NCI-H2227 (cell line): ENCODE results near the gene INA.
A peak's percentile ranks its signal among the peaks of the same experiment; 100 is the strongest.
"Not testable (repeated sequence)": the region's sequence is repeated elsewhere in the genome, so short reads cannot be mapped to it uniquely, and the experiment has no call there.

Experiments
- DNase-seq: peaks from one replicate; lab custom pipeline; 2025; ENCODE audit not compliant: unreplicated experiment; lab: John Stamatoyannopoulos, UW

INA gene

DNA sequence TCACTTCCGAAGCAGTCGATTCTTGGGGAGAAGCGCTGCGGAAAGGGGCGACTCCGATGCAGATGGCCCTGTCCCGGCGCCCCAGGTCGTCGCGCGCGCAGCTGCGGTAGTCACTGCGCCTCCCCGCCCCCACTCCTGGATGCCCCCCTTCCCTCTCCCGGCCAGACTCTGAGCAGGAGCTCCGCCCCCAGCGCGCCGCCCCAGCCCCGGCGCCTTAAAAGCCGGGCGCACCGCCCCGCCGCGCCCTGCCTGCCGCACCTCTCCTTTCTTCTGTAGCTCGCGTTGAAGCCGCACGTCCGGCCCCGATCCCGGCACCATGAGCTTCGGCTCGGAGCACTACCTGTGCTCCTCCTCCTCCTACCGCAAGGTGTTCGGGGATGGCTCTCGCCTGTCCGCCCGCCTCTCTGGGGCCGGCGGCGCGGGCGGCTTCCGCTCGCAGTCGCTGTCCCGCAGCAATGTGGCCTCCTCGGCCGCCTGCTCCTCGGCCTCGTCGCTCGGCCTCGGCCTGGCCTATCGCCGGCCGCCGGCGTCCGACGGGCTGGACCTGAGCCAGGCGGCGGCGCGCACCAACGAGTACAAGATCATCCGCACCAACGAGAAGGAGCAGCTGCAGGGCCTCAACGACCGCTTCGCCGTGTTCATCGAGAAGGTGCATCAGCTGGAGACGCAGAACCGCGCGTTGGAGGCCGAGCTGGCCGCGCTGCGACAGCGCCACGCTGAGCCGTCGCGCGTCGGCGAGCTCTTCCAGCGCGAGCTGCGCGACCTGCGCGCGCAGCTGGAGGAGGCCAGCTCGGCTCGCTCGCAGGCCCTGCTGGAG lies at the start of gene INA:
INA (plus strand) TSS at position 243 of the 817 bp plus-strand sequence; CDS start at position 317, 74 bp downstream.
- peak; percentile 88 for DNase-seq

DNA sequence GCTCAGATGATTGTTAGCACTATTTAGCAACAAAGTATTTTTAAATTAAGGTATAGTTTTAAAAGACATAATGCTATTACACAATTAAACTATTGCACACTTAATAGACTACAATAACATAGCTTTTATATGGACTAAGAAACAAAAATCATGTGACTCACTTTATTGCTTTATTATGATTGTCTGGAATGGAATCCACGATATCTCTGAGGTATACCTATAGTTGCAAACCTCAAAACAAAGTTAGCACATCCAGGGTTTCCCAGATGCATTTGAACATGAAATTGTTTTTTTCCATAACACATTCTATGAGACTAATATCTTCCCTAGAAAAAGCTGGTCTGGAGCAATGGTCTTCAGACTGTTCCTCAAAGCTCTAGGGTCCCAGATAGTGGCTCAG lies 49.5 kb upstream of the INA start:
- no peak for DNase-seq

DNA sequence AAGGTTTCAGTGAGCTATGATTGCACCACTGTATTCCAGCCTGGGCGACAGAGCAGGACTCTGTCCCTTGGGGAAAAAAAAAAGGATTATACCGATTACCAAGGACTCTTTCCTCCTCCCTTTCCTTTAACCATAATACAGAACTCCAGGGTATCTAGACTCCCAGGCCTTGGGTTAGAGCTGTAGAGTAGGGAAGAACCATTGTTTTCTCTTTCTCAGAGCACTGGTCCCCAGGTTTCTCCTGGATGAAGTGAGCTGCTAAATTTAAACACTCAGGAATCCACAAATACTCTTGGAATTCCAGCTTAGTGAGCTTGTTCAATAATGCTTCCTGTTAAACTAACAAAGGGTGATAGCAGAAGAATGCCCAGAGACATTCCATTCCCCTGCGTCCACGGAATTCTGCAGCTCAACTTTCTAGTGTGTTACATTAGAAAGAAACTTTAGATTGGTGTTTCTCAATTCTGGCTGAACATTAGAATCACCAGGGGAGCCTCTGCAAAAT lies 45.8 kb upstream of the INA start:
- no peak for DNase-seq

DNA sequence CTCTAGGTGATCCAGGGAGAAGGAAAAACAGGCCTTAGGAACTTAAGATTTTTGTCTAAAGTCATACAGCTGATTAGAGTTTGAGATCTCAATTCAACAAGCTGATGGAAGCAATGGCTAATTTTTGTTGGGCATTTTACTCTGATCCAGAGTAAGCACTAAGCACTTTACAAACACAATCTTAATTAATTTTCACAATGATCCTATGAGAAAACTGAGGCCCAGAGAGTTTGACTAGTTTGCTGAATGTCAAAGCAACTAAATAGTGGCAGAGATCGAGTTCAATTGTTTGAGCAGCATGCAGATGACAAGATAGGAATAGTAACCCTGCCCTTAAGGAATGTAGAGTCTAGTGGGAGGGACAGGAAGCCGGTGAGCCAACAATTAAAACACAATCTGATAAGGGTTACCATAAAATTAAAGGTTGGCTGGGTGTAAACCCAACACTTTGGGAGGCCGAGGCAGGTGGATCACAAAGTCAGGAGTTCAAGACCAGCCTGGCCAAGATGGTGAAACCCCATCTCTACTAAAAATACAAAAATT lies 44.7 kb upstream of the INA start:
- no peak for DNase-seq

DNA sequence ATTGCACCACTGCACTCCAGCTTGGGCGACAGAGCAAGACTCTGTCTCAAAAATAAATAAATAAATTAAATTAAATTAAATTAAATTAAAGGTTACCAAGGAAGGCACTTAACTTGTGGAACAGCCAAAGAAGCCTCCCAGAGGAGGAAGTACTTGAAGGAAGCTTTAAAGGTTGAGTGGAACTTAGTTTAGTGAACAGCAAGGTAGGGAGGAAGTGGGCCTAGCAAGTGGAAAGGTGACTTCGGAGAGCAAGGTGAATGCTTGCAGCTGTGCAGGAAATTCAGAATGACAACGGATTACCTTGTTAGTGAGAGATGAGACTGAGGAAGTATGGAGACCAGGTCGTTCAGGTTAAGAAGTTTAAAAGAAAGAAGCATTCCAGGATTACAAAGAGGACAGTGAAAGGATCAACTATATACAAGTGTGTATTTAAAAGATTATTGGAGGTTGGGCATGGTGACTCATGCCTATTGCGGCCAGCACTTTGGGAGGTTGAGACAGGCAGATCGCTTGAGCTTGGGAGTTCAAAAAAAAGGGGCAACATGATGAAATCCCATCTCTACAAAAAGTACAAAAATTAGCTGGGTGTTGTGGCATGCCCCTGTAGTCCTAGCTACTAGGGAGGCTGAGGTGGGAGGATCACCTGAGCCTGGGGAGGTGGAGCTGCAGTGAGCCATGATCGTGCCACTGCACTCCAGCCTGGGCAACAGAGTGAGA lies 44.0 kb upstream of the INA start:
- no peak for DNase-seq

DNA sequence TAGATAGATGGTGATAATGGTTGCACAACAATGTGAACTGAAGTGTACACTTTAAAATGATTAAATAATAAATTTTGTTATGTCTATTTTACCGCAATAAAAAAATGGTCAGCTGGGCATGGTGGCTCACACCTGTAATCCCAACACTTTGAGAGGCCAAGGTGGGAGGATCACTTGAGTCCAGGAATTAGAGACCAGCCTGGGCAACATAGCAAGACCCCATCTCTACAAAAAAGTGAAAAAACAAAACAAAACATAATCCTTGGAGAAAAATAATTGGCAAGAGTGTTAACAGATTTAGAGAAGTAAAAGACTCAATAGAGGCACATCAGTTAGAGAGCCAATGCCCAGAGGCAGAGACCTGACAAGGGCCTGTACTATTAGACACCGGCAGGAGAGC lies 41.2 kb upstream of the INA start:
- no peak for DNase-seq

DNA sequence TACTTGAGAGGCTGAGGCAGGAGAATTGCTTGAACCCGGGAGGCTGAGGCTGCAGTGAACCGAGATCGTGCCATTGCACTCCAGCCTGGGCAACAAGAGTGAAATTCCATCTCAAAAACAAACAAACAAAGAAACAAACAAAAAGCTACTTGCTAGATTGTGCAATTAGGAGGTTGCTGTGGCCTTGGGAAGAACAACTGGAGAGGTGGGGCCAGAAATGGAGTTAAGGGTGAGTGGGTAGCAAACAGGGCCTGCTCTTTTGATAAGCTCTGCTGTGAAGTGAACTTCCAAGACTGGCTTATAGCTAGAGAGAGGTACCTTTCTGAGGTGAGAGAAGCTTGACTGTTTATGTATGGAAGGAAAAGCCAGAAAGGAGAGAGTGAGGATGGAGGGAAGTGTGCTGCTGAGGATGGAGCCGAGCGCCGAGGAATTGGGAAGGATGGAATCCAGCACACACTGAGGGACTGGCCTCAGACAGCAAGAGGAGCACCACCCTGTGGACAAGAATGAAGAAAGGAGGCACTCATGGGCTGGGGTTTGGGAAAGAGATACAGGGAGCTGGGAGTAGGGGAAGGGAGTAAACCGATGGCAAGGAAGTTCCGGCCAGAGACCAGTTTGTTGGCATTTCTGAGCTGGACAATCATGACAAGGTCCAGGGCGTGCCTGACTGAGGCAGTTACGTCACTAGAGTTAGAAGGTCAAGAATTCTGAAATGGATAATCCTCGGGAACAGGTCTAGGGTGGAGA lies 38.3 kb upstream of the INA start:
- no peak for DNase-seq

DNA sequence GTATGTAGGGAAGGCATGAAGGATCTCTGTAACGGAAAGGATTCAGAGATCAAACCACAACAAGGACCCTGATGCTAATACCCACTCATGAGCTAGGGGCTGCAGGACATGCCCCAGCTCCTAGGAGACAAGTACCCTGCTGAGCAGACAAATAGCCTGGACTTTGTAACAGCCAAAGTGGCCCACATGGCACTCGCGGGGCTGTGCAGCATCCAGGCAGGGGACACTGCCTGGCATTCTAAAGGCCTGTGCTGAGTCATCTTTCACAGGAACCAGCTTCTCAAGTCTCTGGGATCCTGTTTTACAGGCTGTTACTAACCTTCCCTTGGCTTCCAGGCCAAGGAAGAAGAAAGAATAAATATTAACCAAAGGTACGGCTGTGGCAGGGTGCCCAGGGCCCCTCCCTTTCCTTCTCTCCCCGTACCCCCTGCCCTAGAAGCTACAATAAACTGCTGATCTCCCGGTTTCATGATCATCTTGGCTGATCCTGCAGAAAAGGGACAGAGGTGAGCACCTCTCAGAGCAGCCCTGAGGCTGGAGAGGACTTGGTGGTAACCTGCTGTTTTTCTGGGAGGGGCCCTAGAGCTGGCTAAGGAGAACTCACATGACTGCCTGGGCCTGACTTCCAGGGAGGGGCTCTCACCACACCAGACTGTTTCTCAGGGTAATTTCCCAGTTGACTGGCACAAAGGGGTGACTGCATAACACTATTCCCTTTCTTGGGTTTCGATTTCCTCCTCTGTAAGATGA lies 35.5 kb upstream of the INA start:
- peak; percentile 5 for DNase-seq

DNA sequence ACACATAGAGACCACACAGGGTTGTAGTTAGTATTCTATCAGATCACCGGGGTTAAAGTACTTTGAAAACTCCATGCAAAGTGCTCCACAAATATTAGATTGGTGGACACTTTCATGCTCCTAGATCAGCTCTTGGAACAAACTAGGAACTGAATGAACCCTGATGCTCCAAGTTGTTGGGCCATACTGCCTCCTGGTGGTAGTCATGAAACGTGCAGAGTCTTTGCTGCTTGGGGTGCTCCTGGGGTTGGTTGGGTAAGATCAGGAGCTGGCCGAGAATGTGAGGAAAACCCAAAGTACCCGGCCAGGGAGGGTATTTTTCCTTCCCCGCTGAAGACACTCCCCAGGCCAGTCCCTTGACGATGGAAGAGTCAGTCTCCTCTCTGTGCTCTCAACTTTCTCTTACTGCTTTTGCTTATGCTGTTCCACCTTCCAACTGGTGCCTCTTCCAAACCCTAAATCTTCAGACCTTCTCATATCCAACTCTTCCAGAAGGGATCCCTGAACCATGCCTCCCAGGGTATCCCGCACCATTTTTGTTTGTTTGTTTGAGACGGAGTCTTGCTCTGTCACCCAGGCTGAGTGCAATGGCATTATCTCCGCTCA lies 32.2 kb upstream of the INA start:
- DNase-seq = peak; percentile 50

DNA sequence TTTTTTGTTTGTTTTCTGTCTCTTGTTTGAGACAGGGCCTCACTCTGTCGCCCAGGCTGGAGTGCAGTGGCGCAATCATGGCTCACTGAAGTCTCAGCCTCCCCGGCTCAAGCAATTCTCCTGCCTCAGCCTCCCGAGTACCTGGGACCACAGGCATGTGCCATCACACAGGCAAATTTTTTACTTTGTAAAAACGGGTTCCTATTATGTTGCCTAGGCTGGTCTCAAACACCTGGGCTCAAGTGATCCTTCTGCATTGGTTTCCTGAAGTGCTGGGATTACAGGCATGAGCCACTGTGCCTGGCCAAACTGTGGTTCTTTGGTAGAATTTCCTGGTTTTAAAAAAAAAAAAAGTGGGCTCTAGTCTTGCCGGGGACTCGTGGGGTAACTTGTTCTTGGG lies 31.4 kb upstream of the INA start, which contains the start of gene RPEL1:
RPEL1 (plus strand) TSS at position 301 of the 400 bp plus-strand sequence. CDS start 110 bp downstream, outside the sequence.
- DNase-seq = not testable (repeated sequence)

DNA sequence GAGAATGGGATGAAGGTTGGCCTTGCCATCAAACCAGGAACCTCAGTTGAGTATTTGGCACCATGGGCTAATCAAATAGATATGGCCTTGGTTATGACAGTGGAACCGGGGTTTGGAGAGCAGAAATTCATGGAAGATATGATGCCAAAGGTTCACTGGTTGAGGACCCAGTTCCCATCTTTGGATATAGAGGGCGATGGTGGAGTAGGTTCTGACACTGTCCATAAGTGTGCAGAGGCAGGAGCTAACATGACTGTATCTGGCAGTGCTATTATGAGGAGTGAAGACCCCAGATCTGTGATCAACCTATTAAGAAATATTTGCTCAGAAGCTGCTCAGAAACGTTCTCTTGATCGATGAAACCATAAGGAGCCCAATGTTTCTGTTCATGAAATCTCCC lies 30.6 kb upstream of the INA start:
- no peak for DNase-seq

DNA sequence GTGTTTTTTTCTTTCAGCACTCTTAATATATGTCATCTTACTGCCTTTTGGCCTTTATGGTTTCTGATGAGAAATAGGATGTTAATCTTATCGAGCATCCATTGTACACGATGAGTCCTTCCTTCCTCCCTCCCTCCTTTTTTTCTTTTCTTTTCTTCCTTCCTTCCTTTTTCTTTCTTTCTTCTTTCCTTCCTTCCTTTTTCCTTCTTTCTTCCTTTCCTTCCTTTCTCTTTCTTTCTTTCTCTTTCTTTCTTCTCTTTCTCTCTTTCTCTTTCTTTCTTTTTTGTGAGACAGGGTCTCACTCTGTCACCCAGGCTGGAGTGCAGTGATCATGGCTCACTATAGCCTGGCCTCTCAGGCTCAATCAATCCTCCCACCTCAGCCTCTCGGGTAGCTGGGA lies 22.8 kb upstream of the INA start:
- no peak for DNase-seq

DNA sequence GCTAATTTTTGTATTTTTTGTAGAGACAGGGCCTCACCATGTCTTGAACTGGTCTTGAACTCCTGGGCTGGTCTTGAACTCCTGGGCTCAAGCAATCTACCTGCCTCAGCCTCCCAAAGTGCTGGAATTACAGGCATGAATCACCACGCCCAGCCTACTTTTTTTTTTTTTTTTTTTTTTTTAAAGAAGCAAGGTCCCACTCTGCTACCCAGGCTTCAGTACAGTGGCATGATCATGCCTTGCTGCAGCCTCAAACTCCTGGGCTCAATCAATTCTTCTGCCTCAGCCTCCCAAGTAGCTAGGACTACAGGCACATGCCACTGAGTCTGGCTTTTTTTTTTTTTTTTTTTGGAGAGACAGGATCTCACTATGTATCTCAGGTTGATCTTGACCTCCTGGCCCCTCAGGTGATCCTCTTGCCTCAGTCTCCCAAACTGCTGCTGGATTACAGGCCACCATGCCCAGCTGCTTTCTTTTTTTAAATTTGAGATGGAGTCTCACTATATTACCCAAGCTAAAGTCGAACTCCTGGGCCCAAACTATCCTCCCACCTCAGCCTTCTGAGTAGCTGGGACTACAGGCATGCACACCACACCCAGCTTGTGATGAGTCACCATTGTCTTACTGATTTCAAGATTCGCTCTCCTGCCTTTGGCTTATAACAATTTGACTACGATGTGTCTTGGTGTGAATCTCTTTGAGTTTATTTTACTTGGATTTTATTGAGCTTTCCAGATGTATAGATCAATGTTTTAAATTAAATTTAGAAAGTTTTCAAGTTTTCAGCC lies 22.2 kb upstream of the INA start:
- no peak for DNase-seq

DNA sequence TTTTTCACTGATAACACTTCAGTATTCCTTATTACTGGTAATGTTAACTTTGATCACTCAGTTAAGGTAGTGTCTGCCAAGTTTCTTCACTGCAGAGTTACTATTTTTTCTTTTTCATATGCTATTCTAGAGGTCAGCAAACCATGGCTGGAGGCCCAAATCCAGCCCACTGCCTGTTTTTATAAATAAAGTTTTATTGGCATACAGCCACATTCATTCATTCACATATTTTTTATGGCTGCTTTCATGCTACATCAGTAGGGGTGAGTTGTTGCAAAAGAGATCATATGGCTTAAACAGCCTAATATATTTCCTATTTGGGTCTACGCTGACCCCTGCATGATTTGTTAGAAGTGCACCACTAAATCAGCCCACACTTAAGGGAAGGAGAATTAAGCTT lies 20.3 kb upstream of the INA start:
- no peak for DNase-seq

DNA sequence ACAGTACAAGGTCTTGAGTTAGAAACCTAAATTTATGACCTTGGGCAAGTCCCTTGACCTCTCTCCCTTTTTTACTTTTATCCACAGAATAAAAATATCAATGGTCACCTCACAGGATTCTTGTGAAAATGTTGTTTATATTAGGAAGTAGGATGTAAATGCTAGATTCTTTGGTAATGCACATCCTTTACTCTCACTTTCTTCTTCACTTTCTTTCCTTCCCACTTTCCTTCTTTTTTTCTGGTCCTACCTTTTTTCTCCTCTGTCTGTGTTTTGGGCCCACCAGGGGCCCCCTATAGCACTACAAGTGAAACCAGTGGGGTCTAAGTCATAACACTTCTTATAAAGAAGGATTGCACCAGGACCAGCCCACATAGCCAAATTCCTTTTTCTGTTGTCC lies 19.1 kb upstream of the INA start:
- DNase-seq = no peak

DNA sequence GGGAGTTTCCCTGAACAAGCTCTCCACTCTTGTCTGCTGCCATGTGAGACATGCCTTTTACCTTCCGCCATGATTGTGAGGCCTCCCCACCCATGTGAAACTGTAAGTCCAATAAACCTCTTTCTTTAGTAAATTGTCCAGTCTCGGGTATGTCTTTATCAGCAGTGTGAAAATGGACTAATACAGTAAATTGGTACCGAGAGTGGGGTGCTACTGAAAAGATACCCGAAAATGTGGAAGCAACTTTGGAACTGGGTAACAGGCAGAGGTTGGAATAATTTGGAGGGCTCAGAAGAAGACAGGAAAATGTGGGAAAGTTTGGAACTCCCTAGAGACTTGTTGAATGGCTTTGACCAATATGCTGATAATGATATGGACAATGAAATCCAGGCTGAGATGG lies 18.0 kb upstream of the INA start:
- not testable (repeated sequence) for DNase-seq

DNA sequence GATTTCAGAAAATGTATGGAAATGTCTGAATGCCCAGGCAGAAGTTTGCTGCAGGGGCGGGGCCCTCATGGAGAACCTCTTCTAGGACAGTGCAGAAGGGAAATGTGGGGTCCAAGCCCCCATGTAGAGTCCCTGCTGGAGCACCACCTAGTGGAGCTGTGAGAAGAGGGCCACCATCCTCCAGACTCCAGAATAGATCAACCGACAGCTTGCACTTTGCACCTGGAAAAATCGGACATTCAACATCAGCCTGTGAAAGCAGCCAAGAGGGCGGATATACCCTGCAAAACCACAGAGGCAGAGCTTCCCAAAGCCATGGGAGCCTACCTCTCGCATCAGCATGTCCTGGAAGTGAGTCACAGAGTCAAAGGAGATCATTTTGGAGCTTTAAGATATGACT lies 16.9 kb upstream of the INA start:
- DNase-seq = no peak

DNA sequence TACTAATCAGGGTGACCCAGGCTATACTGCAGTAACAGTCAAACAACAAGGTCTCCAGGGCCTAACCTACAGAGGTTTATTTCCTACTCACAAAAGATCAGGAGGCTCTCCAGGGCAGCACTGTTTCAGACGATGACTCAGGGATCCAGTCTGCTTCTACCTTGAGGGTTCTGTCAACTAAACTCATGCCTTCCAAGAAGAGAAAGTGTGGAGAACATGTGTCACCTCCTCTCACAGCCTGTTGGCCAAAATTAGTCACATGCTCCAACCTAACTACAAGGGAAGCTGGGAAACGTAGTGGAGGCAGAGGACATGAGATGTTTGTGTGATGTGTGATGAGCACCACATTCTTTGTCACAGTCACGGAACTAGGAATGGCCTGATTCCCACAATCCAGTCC lies 14.7 kb upstream of the INA start:
- DNase-seq = no peak

DNA sequence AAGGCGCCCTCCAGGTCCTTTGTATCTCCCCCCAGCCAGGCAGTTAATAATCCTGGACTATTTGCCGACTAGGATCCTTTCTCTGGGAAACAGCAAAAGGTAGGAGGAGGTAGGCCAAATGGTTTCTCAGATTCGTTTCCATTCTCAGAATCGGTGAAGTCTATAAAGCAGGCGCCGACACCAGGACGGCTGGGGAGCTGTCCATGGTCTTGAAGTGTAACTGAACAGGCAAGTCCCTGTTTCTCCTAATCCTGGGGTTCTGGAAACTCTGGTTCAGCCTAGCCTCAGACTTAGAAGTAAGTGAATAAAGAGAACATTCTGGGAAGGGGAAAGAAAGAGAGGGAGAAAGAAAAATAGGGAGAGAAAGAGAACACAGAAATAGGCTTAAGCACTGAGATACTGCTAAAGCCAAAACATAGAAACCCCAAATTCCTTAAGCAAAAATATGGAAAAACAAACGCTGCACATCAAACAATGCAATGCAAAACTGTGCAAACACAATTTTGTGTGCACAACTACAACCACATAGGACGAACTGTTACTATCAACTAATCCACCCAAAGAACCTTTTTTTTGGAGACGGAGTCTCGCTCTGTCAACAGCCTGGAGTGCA lies 11.1 kb upstream of the INA start:
- DNase-seq = no peak
